GM19239 (cell line): ENCODE data around the gene BHLHA15.

Source experiments
- DNase-seq: peaks from one replicate; pipeline ENCODE4 v3.0.0; 2011; ENCODE audit warnings: low spot score; ENCODE audit not compliant: insufficient read length
- FAIRE-seq: peaks from 2 replicates; lab custom pipeline; 2011; peaks lifted over from hg19 to GRCh38; lab: Jason Lieb, UNC

Gene BHLHA15

GRCh38 chr7:98223351-98223897, 12.2 kb downstream of the BHLHA15 start:
- FAIRE-seq (no peak), DNase-seq (no peak)

DNA sequence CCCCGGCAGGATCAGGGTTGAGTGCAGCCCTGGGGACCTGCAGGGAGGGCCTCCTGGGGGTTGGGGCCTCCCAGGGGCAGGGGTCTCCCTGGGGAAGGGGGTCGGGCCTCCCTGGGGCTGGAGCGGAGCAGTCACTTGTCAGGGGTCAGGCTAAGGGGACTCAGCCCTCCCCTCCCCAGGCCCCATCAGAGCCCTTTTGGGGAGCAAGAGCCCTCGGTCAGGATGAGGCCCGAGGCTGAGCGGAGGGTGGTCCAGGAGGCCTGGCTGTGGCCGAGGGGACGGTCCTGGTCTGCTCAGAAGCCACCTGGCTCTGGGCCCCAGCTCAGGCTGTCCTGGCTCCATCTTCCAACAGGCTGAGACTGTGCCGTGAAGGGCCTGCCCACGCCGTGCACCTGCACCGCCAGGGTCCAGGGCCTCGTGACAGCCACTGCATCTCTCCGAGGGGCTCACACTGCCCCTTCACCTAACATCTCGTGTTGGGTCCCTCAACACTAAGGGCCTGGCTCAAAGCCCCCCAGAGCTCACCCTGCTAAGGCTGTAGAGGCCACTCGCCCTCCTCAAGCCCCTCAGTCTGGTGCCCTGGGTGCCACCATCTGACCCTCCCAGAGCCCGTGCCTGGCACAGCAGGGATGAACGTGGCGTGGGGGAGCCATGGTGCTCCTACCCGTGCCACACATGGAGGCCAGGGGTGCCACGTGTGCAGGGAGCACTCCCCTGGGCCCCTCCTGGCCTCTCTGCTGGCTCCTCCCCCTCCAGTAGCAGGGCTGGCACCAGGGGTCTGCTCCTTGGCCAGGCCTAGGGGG, 12.9 kb downstream of the BHLHA15 start:
- no peak for FAIRE-seq
- DNase-seq: no peak

- FAIRE-seq (no peak), DNase-seq (no peak)
Observed at GRCh38 chr7:98224701-98225181, 13.5 kb downstream of the BHLHA15 start.

DNA sequence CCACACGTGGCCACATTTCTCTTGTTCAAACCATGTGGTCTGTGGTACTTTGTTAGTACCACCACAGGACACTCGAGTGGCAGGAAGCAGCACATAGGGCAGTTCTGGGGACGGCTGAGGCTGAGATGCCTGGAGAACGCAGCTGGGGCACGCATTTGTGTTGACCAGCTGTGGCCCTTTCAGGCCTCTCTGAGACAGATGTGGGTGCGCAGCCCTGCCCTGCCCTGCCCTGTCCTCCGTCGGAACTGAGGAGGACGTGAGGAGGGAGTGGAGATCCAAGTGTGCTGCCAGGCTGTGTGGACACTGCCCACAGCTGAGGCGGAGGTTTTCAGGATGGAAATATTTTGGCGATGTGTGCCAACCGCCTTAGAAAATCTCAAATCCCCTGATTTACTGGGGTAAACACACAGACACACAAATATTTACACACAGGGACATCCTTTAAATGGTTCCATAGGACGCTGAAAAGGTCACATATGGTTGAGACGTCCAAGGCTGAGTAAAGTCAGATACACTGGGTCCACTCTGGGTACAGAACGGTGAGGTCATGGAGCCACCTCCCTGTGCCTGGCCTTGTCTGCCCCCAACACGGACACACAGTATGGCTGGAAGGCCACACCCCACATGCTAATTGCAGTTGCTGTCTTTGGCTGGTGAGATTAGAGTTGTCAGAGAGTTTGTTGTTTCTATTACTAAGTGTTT, 14.8 kb downstream of the BHLHA15 start:
- DNase-seq (no peak), FAIRE-seq (no peak)

DNA sequence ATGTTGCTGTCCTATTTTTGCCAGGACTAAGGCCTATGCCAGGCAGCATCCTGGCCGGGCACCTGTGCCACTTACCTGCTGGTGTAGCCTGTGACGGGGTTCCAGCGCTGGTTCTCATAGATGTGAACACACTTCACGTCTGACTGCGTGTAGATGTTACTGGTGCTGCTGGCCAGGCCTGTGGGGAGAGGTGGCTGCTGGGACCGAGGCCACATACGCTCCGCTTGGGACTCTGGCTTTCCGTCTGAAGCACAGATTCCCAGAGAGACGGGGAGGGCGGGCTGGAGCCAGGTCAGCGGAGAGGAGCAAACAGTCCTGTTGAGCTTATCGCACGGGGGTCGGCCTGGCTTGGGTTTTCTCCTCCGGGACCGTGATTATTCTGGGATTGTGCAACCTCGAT, 16.7 kb downstream of the BHLHA15 start:
- no peak for DNase-seq
- no peak for FAIRE-seq

DNA sequence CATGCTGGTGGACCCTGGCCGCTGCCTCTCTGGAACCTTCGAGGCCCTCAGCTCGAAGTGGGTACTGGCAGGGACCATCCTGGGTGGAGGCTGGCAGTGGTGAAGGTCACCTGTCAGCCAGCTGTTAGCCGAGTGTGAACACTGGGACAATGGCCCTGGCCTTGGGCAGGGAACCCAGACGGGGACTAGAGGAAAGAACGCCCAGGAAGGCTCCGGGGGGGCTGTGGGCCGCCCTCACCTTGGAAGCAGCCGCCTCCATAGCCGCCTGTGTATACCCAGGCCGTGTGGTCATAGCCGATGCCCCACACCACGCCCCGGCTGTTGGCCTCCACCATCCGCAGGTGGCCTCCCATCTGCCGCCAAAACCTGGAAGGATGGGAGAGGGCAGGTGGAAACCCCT, 17.6 kb downstream of the BHLHA15 start:
- no peak for FAIRE-seq
- no peak for DNase-seq

GRCh38 chr7:98229441-98229840, 18.2 kb downstream of the BHLHA15 start:
- FAIRE-seq: no peak
- no peak for DNase-seq

DNA sequence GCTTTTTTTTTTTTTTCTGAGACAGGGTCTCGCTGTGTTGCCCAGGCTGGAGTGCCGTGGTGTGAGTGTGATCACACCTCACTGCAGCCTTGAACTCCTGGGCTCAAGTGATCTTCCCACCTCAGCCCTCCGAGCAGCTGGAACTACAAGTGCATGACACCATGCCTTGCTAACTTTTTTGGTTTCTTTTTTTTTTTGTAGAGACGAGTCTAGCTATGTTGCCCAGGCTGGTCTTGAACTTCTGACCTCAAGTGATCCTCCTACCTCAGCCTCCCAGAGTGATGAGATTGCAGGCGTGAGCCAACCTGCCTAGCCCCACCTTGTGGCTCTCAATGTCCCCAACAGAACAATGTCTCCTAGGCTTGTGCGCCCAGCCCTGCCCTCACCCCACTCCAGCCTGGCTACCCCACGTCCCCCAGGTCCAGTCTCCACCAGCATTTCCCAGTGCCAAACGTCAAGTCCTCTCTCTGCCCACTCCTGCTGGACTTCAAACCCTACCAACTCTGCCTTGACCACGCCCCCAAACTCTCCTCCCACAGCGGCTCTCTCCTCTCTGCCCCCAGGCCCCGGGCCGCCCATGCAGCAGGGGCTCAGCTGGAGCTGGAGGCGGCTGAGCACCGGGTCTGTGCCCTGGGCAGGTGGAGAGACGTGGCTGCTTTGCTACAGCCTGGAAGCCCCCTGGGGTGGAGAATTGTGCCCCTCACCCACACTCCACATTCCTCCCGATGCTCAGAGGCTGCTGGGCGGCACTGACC, 18.9 kb downstream of the BHLHA15 start:
- no peak for FAIRE-seq

GRCh38 chr7:98230746-98231471, 19.7 kb downstream of the BHLHA15 start:
- FAIRE-seq (no peak), DNase-seq (no peak)

More for the DNA sequence above, 18.9 kb downstream of the BHLHA15 start:
- no peak for DNase-seq

DNA sequence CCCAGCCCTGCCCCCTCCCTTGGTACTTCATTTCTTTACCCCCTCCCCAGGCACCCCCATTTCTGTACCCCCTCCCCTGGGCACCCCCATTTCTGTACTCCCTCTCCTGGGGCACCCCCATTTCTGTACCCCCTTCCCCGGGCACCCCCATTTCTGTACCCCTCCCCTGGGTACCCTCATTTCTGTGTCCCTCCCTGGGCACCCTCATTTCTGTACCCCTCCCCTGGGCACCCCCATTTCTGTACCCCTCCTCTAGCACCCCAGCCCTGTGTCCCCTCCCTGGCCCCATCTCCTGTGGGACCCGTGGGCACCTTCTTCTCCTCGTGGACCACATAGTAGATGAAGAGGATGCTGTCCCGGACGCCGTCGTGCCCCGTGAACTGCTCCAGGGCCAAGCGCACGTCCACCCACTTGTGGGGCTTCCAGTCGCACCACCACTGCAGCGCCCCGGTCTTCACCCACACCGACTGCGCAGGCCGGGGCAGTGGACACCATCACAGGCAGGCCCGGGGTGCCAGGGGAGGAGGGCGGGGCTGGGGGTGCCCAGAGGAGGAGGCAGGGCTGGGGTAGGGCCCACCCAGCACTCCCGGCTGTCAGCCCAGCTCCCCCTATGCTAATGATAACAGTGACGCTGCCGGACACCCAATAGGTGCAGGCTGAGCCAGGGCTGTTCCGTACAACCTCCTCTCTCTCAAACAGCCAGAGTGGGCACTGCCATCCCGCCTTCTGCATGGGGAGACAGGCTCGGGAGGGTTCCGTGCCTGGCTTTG, 20.4 kb downstream of the BHLHA15 start:
- no peak for FAIRE-seq
- no peak for DNase-seq

- DNase-seq (no peak), FAIRE-seq (no peak)
Observed at GRCh38 chr7:98232263-98232585, 21.0 kb downstream of the BHLHA15 start.

- DNase-seq (no peak), FAIRE-seq (no peak)
Observed at GRCh38 chr7:98232799-98233198, 21.6 kb downstream of the BHLHA15 start.

DNA sequence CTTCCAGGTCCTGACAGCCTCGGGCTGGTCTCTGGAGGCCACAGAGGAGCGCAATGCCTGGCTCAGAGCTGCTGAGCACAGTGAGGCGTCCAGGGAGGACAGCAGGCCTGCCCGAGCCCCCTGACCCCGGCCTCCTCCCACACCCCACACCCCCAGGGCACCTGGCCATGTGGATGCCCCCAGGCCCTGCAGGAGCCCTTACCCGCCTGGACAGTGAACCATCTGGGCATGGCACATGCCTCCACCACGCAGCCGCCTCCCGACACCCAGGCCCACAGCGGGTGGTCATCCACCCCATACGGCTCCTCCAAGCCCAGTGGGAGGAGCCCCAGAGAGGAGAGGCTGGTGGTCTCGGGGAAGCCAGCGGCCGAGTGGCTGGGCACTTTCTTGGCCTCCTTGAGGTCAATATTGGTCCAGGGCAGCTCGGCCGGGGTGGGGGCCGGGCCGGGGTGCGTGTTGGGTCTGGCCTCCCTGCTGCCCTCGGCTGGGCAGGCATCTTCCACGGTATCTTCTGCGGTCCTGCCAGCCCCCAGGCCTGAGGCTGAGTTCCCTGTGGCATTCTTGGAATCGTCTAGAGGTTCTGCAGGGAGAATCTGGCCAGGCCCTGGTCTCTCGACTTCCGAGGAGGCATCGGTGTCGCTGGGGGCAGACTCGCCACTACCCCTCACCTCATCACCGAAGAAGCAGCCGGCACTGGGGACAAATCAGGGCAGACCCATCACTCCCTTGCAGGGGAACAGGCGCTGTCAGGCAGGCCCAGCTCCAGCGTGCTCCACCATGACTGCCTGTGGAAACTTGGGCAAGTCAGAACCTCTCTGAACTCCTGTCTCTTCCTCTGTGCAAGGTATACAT, 22.2 kb downstream of the BHLHA15 start:
- FAIRE-seq: no peak
- no peak for DNase-seq

DNA sequence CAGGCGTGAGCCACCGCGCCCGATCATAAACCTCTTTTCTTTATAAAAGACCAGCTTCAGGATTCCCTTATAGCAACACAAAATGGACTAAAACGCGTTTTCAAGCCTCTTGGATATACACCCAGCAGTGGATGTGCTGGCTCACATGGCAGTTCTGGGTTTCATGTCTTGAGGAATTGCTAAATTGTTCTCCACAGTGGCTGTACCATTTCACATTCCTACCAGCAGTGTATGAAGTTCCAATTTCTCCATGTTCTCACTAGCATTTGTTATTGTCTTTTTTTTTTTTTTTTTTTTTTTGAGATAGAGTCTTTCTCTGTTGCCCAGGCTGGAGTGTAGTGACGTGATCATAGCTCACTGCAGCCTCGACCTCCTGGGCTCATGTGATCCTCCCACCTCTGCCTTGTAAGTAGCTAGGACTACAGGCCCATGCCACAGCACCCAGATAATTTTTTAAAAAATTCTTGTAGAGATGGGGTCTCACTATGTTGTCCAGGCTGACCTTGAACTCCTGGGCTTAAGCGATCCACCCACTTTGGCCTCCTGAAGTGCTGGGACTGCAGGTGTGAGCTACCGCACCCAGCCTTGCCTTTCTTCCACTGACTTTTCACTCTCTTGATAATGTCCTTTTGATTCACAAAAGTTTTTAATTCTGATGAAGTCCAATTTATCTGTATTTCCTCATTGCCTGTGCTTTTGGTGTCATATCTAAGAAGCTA, 23.3 kb downstream of the BHLHA15 start:
- FAIRE-seq: no peak
- no peak for DNase-seq

DNA sequence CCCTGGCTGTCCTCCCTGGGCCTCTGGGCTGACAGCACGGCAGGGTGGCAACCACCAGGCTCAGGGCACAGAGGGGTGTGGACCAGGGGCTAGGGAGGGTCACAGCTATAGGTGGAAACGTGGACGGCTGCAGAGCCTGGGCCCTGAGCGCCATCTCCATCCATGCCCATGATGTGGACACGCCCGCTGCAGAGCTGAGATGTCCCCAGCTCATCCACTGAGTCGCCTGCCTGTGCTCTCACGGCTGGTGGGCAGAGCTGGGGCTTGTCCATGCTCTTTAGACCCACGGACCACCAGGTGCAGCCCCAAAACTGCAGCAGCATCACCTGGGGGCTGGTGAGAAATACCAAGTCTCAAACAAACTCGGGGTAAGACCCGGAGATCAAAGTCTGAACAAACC, 24.7 kb downstream of the BHLHA15 start:
- FAIRE-seq: no peak
- DNase-seq: no peak

DNA sequence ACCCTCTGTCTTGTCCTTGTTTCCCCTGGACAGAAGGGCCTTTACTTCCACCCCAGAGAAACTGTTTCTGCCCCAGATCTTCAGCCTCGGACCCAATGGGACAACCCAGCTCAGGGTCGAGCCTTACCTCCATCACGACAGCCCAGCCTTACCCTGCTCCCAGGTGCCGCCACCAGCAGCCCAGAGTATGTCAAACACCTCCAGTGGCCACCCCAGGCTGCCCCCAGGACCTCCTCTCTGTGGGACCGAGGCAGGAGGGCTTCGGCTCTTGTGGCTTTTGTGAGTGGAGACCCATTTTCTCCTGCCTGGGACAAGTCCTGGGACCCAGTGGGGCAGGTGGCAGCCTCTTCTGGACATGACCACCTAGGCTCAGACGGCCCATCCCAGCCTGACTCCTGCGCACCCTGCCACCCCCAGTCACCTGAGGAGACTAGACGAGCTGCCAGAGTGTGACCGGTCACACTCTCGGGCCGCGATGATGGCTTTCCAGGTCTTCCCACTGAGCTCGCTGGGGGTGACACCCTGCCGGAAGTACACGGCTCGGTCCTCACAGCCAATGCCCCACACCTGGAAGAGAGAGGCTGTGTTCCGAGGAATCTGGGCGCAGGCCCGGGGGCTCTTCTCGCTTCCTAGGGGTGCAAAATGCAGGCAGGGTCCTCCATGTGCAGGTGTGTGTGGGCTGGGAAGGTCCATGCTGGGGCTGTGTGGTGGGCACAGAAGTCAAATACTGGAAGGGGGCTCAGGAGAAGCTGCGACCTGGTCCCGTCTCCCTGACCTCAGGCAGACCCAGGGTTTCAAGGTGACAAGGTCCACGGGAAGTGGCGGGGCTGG, 25.3 kb downstream of the BHLHA15 start:
- DNase-seq: no peak
- no peak for FAIRE-seq

GRCh38 chr7:98238076-98238475, 26.8 kb downstream of the BHLHA15 start:
- DNase-seq (no peak), FAIRE-seq (no peak)
